Stimulated activated memory B cell treated with anti-CD40 and anti-IgM and Interleukin-4, amounts not matched to agents 10 μg/mL and 1 μg/mL and 100 μg/mL, for 72 hours (primary cell): ENCODE measurements around the gene TTC16.
"Not testable (repeated sequence)": the region's sequence is repeated elsewhere in the genome, so short reads cannot be mapped to it uniquely, and the experiment has no call there.

Experiments
- ATAC-seq: fragments of 150-1000 bp; cut with Tn5 transposase; 2 replicates; pipeline ENCODE4 v1.10.0; 2021
- H3K27ac Mint-ChIP-seq: one replicate; pipeline ENCODE4 v1.8.0; 2022; ENCODE audit warnings: mild to moderate bottlenecking, mixed read lengths
- H3K27me3 Mint-ChIP-seq: one replicate; pipeline ENCODE4 v1.8.0; 2022; ENCODE audit warnings: mixed read lengths
- H3K36me3 Mint-ChIP-seq: one replicate; pipeline ENCODE4 v1.8.0; 2022; ENCODE audit warnings: mixed read lengths
- H3K4me1 Mint-ChIP-seq: one replicate; pipeline ENCODE4 v1.8.0; 2022; ENCODE audit warnings: mixed read lengths
- H3K4me3 Mint-ChIP-seq: one replicate; pipeline ENCODE4 v1.8.0; 2022; ENCODE audit warnings: mild to moderate bottlenecking, moderate library complexity, mixed read lengths
- H3K9me3 Mint-ChIP-seq: one replicate; pipeline ENCODE4 v1.8.0; 2022; ENCODE audit warnings: mixed read lengths

The TTC16 gene

DNA sequence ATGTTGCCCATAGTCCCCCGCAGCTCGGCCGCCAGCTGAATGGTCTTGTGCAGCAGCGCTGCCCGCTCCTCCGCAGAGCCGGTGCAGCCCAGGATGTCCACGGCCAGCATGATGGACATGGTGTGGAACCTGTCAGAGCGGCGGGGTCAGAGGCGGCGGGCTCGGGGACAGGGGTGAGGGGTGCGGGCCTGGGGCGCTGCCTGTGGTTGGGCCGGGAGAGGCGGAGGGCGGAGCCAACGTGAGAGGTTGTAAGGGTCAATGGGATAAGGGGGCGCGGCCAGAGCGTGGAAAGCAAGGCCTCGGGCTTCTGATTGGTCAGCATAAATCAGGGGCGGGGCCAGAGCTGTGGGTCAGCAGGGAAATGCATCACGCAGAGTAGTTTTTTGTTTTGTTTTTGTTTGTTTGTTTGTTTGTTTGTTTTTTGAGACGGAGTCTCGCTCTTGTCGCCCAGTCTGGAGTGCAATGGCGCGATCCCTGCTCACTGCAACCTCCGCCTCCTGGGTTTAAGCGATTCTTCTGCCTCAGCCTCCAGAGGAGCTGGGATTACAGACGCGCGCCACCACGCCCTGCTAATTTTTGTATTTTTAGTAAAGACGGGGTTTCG, 26.1 kb downstream of the TTC16 start:
- H3K9me3 Mint-ChIP-seq = no peaks in the 10 kb centered on the region
- no peaks in the 10 kb centered on the region for H3K4me1 Mint-ChIP-seq
- no peaks in the 10 kb centered on the region for H3K27me3 Mint-ChIP-seq
- ATAC-seq = no peak
- no peak overlapping the region for H3K27ac Mint-ChIP-seq
- H3K36me3 Mint-ChIP-seq = peaks cover 43% of the 10 kb centered on the region
- H3K4me3 Mint-ChIP-seq = no peak overlapping the region

DNA sequence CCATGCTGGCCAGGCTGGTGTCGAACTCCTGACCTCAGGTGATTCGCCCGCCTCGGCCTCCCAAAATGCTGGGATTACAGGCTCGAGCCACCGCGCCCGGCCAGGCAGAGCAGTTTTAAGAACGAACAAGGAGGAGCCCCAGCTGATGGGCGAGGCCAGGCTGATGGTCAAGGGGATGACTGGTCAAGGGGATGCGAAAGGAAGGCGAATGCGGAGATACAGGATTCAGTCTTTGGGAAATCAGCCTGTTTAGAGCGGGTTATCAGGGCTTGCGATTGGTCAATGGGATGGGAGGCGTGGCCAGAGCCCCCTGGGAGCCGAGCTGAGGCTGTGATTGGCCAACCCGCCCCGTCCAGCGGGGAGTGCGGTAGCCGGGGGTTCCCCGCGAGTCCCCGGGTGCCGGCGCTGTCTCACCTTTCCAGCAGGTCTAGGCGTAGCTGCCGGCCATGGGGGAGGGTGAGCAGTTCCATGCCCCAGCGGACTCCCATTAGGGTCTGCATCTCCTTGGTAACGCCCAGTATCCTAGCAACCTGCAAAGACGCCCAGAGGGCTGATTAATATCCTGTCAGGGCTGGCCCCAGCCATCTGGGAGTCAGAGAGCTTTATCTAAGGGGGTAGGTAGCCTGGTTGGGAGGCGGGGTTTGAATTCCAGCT, 26.7 kb downstream of the TTC16 start:
- Mint-ChIP-seq H3K27me3 (no peaks in the 10 kb centered on the region), H3K9me3 (no peaks in the 10 kb centered on the region), H3K27ac (no peak overlapping the region), H3K4me1 (no peaks in the 10 kb centered on the region), H3K4me3 (no peak overlapping the region), H3K36me3 (peaks cover 49% of the 10 kb centered on the region)
- no peak for ATAC-seq

DNA sequence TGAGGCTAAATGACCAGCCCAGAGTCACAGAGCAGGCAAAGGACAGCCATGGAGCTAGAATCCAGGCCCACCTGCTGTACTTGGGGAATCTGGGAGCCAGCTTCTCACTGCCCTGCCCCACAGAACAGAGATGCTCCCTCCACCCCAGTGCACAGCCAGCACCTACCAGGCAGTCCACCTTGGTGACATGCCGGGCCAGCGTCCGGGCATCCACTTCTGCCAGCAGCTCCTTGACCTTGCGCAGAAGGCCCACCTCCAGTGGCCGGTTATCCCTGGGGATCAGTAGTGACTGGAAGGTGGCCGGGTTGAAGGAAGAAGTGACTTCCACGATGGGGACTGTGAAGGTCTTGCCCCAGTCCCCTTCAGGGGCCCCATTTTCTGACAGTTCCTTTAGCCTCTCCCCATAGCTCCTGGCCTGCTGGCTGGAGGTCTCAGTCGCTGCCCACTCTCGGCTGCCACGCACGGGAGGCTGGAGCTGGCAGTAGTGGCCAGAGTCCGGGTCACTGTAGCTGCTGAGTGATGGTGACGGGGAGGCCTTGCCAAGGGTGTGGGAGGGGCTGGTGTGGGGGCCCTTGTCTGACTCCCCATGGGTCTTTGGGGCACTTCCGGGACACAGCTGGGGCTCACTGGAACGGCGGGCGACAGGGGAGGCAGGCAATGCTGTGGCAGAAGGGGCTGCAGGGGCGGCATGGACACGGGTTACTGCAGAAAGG, 28.7 kb downstream of the TTC16 start:
- peaks cover 44% of the 10 kb centered on the region for H3K36me3 Mint-ChIP-seq

DNA sequence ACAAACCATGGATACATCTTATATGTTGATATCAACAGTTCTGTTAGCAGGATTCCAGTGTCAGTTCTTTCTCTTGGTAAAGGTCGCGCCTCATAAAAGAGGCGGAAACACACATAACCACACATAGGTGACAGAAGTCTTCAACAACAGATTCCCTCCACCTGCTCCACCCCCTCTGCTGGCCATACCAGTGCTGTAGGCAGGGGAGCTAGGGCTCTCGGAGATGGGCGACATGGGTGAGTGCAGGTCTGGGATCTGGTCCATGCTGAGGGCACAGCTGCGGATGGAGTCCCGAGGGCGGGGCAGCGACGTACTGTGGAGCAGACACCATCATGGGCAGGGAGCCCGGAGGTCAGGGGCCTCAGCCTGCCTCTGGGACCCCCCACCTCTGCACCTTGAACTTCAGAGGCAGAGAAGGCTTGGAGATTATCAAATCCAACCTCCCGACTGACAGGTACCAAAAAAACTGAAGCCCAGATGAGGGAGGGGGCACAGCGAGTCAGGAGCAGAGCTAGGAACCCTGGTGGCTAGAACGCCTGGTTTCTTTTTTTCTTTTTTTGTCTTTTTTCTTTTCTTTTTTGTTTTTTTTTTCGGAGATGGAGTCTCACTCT, 31.2 kb downstream of the TTC16 start:
- Mint-ChIP-seq H3K4me1 (no peaks in the 10 kb centered on the region), H3K27ac (no peak overlapping the region), H3K27me3 (no peaks in the 10 kb centered on the region), H3K4me3 (no peak overlapping the region), H3K9me3 (no peaks in the 10 kb centered on the region), H3K36me3 (peaks cover 48% of the 10 kb centered on the region)
- ATAC-seq = no peak

More for the DNA sequence above, 28.7 kb downstream of the TTC16 start:
- H3K27me3 Mint-ChIP-seq = no peaks in the 10 kb centered on the region
- no peak overlapping the region for H3K27ac Mint-ChIP-seq
- no peak overlapping the region for H3K4me3 Mint-ChIP-seq
- H3K9me3 Mint-ChIP-seq = no peaks in the 10 kb centered on the region
- no peak for ATAC-seq
- H3K4me1 Mint-ChIP-seq = no peaks in the 10 kb centered on the region

DNA sequence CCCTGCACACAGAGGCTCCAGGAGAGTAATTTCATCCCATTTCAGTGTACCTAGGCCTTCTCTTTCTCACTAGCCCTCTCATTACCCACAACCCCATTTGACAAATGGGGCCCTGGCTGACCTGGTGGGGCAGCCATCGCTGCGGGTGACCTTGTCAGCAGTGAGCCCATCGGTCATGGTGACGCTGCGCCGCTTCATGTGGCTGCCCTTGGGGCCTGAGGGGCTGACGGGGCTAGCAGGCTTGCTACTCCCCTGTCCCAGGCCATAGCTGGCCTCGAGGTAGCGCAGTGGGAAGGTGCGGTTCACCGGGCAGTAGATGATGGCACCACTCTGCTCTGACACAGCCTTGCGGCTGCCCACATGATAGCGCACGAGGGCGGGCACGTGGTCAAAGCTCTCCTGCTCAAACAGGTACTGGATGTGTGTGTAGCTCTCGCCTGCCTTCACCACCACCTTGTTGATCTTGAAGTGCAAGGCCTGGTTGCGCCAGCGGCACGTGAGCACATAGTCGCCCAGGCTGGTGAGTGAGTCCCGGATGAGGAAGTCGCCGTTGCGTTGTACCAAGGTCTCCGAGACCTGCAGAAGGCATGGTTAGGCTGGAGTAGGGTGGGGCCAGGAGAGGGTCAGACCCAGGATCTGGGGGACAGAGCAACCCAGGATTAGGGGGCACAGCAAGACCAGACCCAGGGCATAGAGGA, 33.4 kb downstream of the TTC16 start:
- Mint-ChIP-seq H3K9me3 (no peaks in the 10 kb centered on the region), H3K4me1 (peaks cover 11% of the 10 kb centered on the region), H3K36me3 (peaks cover 45% of the 10 kb centered on the region), H3K4me3 (no peak overlapping the region), H3K27me3 (no peaks in the 10 kb centered on the region), H3K27ac (no peak overlapping the region)
- no peak for ATAC-seq

DNA sequence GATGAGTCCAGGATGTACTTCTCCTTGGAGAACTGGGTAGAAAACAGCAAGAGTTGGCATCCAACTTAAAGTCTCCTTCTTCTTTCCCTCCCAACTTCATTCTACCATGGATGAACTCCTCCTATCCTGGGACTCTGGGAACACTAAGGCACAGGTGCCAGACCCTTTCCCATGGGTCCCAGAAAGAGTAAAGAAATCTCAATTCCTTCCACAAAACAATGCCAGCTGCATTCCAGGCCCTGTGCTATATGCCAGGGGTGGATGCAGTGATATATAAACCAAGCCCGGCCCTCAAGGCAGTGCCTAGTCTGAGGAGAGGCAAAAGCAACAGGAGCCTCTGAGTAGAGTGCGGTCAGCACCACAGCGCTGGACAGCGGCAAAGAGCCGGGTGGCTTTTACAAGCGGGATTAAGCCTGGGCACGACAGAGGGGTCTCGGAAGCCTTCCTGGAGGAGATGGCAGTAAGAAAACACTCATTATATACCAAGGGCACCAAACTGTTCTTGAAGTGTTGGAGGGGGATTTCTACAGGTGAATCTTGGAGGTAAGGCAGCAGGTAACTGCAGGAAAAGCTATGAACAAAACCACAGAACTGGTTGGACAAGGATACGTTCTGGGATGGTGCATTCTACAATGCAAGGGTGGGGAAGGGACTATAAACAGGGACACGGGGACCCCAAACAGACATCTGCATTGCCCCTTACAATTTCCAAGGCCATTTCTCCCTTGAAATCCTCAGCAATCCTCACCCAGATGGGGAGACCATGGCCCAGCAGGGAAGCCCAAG, 35.6 kb downstream of the TTC16 start:
- no peaks in the 10 kb centered on the region for H3K27me3 Mint-ChIP-seq
- peaks cover 11% of the 10 kb centered on the region for H3K4me1 Mint-ChIP-seq
- H3K27ac Mint-ChIP-seq = no peak overlapping the region
- no peak for ATAC-seq
- no peaks in the 10 kb centered on the region for H3K9me3 Mint-ChIP-seq
- no peak overlapping the region for H3K4me3 Mint-ChIP-seq
- H3K36me3 Mint-ChIP-seq = peaks cover 39% of the 10 kb centered on the region

DNA sequence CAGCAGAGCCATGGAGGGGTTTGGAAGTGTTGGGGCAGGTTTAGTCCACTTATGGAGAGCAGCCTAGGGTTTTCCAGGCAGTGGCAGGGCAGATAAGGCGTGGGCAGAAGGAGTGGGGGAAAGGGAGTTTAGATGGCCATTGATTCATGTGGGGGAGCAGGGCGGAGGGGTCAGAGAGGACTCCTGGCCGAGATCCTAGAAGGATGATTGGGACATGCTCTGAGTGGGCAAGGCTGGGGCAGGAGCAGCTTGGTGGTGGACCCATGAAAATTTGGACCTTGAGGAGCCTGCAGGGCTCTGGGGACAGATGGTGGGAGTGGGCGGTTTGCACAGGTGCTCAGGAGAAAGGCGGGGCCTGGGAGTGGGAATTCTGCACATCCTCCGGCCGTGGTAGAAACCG, 37.3 kb downstream of the TTC16 start:
- no peak for ATAC-seq
- H3K4me3 Mint-ChIP-seq = no peak overlapping the region
- H3K27me3 Mint-ChIP-seq = no peaks in the 10 kb centered on the region
- H3K9me3 Mint-ChIP-seq = no peaks in the 10 kb centered on the region
- H3K27ac Mint-ChIP-seq = peak overlapping the region; percentile 29
- peaks cover 11% of the 10 kb centered on the region for H3K4me1 Mint-ChIP-seq
- peaks cover 24% of the 10 kb centered on the region for H3K36me3 Mint-ChIP-seq

DNA sequence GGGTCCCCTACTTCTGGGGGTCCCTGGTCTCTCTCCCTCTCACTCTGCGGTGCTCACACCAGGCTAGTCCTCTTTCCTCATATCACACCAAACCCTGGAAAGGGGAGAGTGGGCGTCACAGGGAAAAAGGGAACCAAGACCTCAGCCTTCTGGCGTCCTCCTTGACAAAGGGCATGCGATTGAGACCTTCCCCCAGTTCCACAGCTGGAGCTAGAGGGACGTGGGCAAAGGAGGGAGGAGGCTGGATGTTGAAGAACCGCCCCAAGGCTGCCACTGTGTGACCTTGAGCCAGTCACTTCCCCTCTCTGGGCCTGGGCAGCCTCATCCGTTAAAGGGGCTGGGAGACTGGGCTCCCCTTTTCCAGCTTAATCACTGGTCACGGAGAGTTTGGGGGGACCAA, 37.7 kb downstream of the TTC16 start:
- no peaks in the 10 kb centered on the region for H3K9me3 Mint-ChIP-seq
- no peak overlapping the region for H3K27ac Mint-ChIP-seq
- ATAC-seq = no peak
- peaks cover 24% of the 10 kb centered on the region for H3K36me3 Mint-ChIP-seq
- no peak overlapping the region for H3K4me3 Mint-ChIP-seq
- no peaks in the 10 kb centered on the region for H3K27me3 Mint-ChIP-seq
- H3K4me1 Mint-ChIP-seq = peaks cover 13% of the 10 kb centered on the region

DNA sequence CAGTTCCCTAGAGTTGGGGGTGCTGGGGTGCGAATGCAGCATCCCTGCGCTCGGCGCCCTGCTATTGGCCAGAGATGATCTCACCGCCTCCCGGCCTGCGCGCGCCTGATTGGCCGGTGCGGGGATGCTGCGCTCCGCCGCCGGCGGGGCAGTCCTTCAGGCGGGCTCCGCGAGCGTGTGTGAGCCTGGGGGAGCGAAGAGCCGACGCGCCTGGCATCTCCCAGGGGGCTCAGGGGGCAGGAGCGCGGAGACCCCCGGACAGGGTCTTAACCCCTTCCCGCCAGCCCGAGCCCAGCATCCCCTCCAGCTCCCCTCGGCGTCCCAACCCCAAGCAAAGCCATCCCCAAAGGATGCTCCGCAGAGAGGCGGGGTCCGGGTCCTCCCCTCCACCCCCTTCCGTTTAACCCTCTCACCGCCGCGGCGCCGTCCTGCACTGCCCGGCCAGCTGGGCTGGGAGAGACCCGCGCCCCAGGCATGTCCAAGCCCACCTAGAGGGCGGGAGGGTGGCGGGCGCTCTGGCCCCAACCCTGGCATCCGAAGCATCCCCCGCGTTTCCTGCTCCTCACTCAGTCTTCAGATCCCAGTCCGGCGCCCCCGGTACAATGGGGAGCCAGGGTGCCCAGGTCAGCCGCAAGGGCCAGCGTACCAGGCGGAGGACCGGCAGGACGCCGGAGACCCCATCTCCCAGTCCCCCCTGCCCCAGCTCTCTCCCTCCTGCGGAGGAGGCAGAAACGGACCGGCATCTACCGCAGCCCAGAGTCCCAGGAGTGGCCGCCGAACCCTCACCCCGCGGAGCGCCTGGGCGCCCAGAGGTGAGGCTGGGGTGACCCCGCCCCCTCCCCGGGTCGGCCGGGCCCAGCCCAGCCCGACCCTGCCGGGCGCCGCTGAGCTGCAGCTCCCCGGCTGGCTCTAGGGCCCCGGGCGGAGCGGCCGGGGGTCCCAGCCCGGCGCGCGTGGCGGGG, 38.5 kb downstream of the TTC16 start:
- Mint-ChIP-seq H3K4me3 (no peak overlapping the region), H3K9me3 (no peaks in the 10 kb centered on the region), H3K4me1 (peaks cover 17% of the 10 kb centered on the region), H3K27ac (no peak overlapping the region), H3K36me3 (peaks cover 25% of the 10 kb centered on the region), H3K27me3 (no peaks in the 10 kb centered on the region)
- peak; percentile 47 for ATAC-seq

DNA sequence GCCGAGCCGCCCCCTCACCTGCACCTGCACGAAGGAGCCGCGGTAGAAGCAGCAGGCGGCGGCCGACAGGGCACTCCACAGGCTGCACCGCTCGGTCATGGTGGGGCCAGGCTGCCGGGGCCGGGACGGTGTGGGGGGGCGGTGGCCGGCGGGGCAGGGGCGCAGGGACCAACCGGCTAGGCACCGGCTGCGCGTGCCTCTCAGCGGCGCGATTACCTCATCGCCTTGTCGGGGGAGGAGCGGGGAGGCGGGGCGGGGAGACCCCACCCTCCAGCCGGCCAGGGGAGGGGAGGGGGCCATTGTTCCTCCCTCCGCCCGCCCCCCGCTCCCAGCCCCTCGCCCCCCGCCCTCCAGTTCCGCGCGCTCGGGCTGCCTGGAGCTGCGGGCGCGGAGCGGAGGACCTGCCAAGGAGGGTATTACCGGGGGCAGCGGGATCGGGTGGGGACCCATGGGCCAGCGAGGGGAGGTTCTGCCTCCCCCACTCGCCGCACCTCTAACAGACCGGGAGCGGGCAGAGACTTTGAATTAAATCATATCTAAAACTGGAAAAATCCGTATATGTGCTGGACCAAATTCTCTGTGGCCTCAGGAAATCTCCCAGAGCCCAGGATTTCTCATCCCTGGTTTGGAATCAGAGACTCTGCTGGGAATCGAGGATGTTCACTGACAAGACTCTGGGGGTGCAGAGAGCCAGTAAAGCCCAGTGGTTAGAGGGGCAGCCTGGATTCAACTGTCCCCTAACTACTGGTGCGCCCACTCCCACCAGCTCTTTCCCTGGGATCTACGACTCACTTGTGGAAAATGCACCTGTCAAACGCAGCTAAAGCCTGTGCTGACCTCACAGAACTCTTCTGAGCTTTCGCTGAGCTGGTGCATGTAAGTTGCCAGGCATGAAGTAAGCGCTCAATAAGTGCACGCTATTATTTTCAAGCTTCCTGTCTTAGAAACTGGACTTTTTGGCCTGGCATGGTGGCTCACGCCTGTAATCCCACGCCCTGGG, 39.5 kb downstream of the TTC16 start:
- Mint-ChIP-seq H3K27me3 (no peaks in the 10 kb centered on the region), H3K4me1 (peaks cover 17% of the 10 kb centered on the region), H3K4me3 (no peak overlapping the region), H3K27ac (no peak overlapping the region), H3K36me3 (peaks cover 23% of the 10 kb centered on the region), H3K9me3 (no peaks in the 10 kb centered on the region)
- ATAC-seq = peak; percentile 61

DNA sequence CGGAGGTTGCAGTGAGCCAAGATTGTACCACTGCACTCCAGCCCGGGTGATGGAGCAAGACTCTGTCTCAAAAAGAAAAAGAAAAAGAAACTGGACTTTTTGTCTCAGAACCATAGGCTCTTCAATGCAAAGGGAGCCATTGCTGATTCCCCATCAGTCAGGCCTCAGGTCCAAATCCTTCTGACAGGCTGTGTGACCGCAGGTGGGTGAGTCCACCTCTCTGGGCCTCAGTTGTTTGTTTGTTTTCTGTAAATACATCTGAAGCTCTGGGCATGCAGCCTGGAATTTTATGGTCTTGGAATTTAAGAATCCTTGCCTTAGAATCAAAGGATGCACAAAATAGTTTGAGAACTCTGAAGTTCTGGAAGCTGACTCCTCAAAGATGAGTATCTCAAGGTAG, 40.4 kb downstream of the TTC16 start:
- H3K9me3 Mint-ChIP-seq = no peaks in the 10 kb centered on the region
- ATAC-seq = no peak
- H3K27ac Mint-ChIP-seq = no peak overlapping the region
- peaks cover 14% of the 10 kb centered on the region for H3K36me3 Mint-ChIP-seq
- H3K4me3 Mint-ChIP-seq = no peak overlapping the region
- peaks cover 17% of the 10 kb centered on the region for H3K4me1 Mint-ChIP-seq
- no peaks in the 10 kb centered on the region for H3K27me3 Mint-ChIP-seq

DNA sequence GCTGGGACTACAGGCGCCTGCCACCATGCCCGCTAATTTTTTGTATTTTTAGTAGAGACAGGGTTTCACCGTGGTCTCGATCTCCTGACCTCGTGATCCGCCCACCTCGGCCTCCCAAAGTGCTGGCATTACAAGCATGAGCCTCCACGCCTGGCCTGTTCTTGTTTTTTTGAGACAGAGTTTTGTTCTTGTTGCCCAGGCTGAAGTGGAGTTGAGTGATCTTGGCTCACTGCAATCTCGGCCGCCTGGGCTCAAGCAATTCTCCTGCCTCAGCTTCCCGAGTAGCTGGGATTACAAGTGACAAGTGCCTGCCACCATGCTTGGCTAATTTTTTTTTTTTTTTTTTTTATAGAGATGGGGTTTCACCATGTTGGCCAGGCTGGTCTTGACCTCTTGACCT, 40.9 kb downstream of the TTC16 start:
- peaks cover 17% of the 10 kb centered on the region for H3K4me1 Mint-ChIP-seq

DNA sequence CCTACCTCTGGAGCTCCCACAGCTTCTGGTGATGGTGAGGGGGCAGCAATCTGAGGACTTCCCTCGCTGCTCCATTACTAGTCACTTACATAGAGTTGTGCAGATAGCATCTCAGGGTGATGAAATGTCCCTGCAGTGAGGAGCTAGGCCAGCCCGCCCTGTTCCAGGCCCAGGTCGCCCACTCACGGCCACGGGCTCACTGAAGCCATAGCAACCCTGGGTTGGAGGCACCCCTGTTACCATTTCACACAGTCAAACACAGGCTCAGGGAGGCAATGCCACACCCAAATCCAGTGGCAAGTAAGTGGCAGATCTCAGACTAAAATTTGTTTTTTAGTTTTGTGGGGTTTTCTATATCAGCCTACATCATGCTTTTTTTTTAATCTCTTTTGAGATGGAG, 43.0 kb downstream of the TTC16 start:
- ATAC-seq = no peak
- Mint-ChIP-seq H3K4me1 (peaks cover 24% of the 10 kb centered on the region), H3K27me3 (no peaks in the 10 kb centered on the region), H3K9me3 (no peaks in the 10 kb centered on the region), H3K4me3 (no peak overlapping the region), H3K36me3 (peaks cover 27% of the 10 kb centered on the region), H3K27ac (peak overlapping the region; percentile 32)

More for the DNA sequence above, 40.9 kb downstream of the TTC16 start:
- peaks cover 12% of the 10 kb centered on the region for H3K36me3 Mint-ChIP-seq
- not testable (repeated sequence) for H3K4me3 Mint-ChIP-seq, H3K27ac Mint-ChIP-seq, H3K9me3 Mint-ChIP-seq, ATAC-seq, H3K27me3 Mint-ChIP-seq
